ENCODE results near the gene NLRC3. TPM values are rescaled to one million over a fixed set of nuclear protein-coding genes. Genes with fewer than 3 reads are reported as not detected.

Gene NLRC3
- total RNA-seq, 1 donor from 2014 or later, result 0.23 TPM

GRCh38 chr16:3570420-3571062, 6.7 kb downstream of the NLRC3 start:
- H3K27ac ChIP-seq (ENCODE audit: low read depth, low read length), result no peak overlapping the region
- H3K4me1 ChIP-seq (ENCODE audit: insufficient read depth, low read length), result no peaks in the 10 kb centered on the region
- DNase-seq (ENCODE audit: low read depth) (no peak), FAIRE-seq (no peak)
- H3K79me2 ChIP-seq (ENCODE audit: insufficient read depth, low read length), result no peaks in the 10 kb centered on the region
- H2AFZ ChIP-seq (ENCODE audit: low read depth, low read length), result no peak overlapping the region
- H3K4me1 Mint-ChIP-seq (ENCODE audit: low read depth, unreplicated experiment), result peaks cover 4% of the 10 kb centered on the region
- no peak overlapping the region for H3K27ac Mint-ChIP-seq (ENCODE audit: unreplicated experiment)
- H4K20me1 ChIP-seq (ENCODE audit: insufficient read depth, low read length), result no peaks in the 10 kb centered on the region
- H3K4me3 ChIP-seq (ENCODE audit: insufficient read depth, low read depth, low read length), result no peak overlapping the region
- peaks cover 5% of the 10 kb centered on the region for H3K9me3 ChIP-seq (ENCODE audit: insufficient read depth, low read depth, low read length)
- no peaks in the 10 kb centered on the region for H3K27me3 Mint-ChIP-seq (ENCODE audit: low read depth, unreplicated experiment)
- no peaks in the 10 kb centered on the region for H3K36me3 ChIP-seq (ENCODE audit: insufficient read depth, low read length)
- no peak overlapping the region for H3K9ac ChIP-seq (ENCODE audit: low read length)
- no peak overlapping the region for H3K4me2 ChIP-seq (ENCODE audit: low read length)
- TF ChIP-seq CTCF (IDR thresholded peaks at IDR 0.05; ENCODE audit: insufficient read depth, low read depth, low read length) (no peak), EZH2 (IDR thresholded peaks at IDR 0.05; ENCODE audit: insufficient read depth, low read length) (no peak)
- peaks cover 10% of the 10 kb centered on the region for H3K9me3 Mint-ChIP-seq (ENCODE audit: unreplicated experiment)
- no peaks in the 10 kb centered on the region for H3K27me3 ChIP-seq (ENCODE audit: insufficient read depth, low read length)
- H3K36me3 Mint-ChIP-seq (ENCODE audit: low read depth, unreplicated experiment), result peaks cover 2% of the 10 kb centered on the region
- H3K4me3 Mint-ChIP-seq (ENCODE audit: unreplicated experiment), result no peak overlapping the region

- H3K36me3 Mint-ChIP-seq (ENCODE audit: low read depth, unreplicated experiment), result peaks cover 3% of the 10 kb centered on the region
- no peaks in the 10 kb centered on the region for H3K27me3 ChIP-seq (ENCODE audit: insufficient read depth, low read length)
- no peak overlapping the region for H2AFZ ChIP-seq (ENCODE audit: low read depth, low read length)
- no peak overlapping the region for H3K9ac ChIP-seq (ENCODE audit: low read length)
- H3K4me3 ChIP-seq (ENCODE audit: insufficient read depth, low read depth, low read length), result no peak overlapping the region
- H3K79me2 ChIP-seq (ENCODE audit: insufficient read depth, low read length), result no peaks in the 10 kb centered on the region
- peaks cover 10% of the 10 kb centered on the region for H3K9me3 Mint-ChIP-seq (ENCODE audit: unreplicated experiment)
- no peak overlapping the region for H3K27ac ChIP-seq (ENCODE audit: low read depth, low read length)
- H3K4me3 Mint-ChIP-seq (ENCODE audit: unreplicated experiment), result no peak overlapping the region
- no peaks in the 10 kb centered on the region for H3K4me1 ChIP-seq (ENCODE audit: insufficient read depth, low read length)
- H3K36me3 ChIP-seq (ENCODE audit: insufficient read depth, low read length), result no peaks in the 10 kb centered on the region
- H3K27ac Mint-ChIP-seq (ENCODE audit: unreplicated experiment), result no peak overlapping the region
- H3K4me1 Mint-ChIP-seq (ENCODE audit: low read depth, unreplicated experiment), result peaks cover 4% of the 10 kb centered on the region
- no peak overlapping the region for H3K4me2 ChIP-seq (ENCODE audit: low read length)
- DNase-seq (ENCODE audit: low read depth), result no peak
- TF ChIP-seq CTCF (IDR thresholded peaks at IDR 0.05; ENCODE audit: insufficient read depth, low read depth, low read length), result no peak
- TF ChIP-seq EZH2 (IDR thresholded peaks at IDR 0.05; ENCODE audit: insufficient read depth, low read length), result no peak
- no peaks in the 10 kb centered on the region for H3K27me3 Mint-ChIP-seq (ENCODE audit: low read depth, unreplicated experiment)
- no peak for FAIRE-seq
- peaks cover 5% of the 10 kb centered on the region for H3K9me3 ChIP-seq (ENCODE audit: insufficient read depth, low read depth, low read length)
- H4K20me1 ChIP-seq (ENCODE audit: insufficient read depth, low read length), result no peaks in the 10 kb centered on the region
Observed at GRCh38 chr16:3569851-3570250, 7.4 kb downstream of the NLRC3 start.

- Histone ChIP-seq H3K4me2 (ENCODE audit: low read length) (no peak overlapping the region), H3K4me3 (ENCODE audit: insufficient read depth, low read depth, low read length) (no peak overlapping the region), H3K27me3 (ENCODE audit: insufficient read depth, low read length) (no peaks in the 10 kb centered on the region), H3K79me2 (ENCODE audit: insufficient read depth, low read length) (no peaks in the 10 kb centered on the region), H4K20me1 (ENCODE audit: insufficient read depth, low read length) (no peaks in the 10 kb centered on the region), H3K4me1 (ENCODE audit: insufficient read depth, low read length) (no peaks in the 10 kb centered on the region), H3K27ac (ENCODE audit: low read depth, low read length) (no peak overlapping the region), H2AFZ (ENCODE audit: low read depth, low read length) (no peak overlapping the region), H3K36me3 (ENCODE audit: insufficient read depth, low read length) (no peaks in the 10 kb centered on the region), H3K9ac (ENCODE audit: low read length) (no peak overlapping the region), H3K9me3 (ENCODE audit: insufficient read depth, low read depth, low read length) (peaks cover 5% of the 10 kb centered on the region)
- DNase-seq (ENCODE audit: low read depth) (no peak), FAIRE-seq (no peak)
- no peaks in the 10 kb centered on the region for H3K27me3 Mint-ChIP-seq (ENCODE audit: low read depth, unreplicated experiment)
- no peak overlapping the region for H3K27ac Mint-ChIP-seq (ENCODE audit: unreplicated experiment)
- H3K4me1 Mint-ChIP-seq (ENCODE audit: low read depth, unreplicated experiment), result peaks cover 4% of the 10 kb centered on the region
- peaks cover 3% of the 10 kb centered on the region for H3K36me3 Mint-ChIP-seq (ENCODE audit: low read depth, unreplicated experiment)
- TF ChIP-seq CTCF (IDR thresholded peaks at IDR 0.05; ENCODE audit: insufficient read depth, low read depth, low read length) (no peak), EZH2 (IDR thresholded peaks at IDR 0.05; ENCODE audit: insufficient read depth, low read length) (no peak)
- no peak overlapping the region for H3K4me3 Mint-ChIP-seq (ENCODE audit: unreplicated experiment)
- peaks cover 9% of the 10 kb centered on the region for H3K9me3 Mint-ChIP-seq (ENCODE audit: unreplicated experiment)
Observed at GRCh38 chr16:3566990-3567389, 10.2 kb downstream of the NLRC3 start.
